PC-3 (cell line): ENCODE measurements around the gene RBMS3. TPM values are rescaled to one million over a fixed set of nuclear protein-coding genes. Genes with fewer than 3 reads are reported as not detected.

Source experiments
- ATAC-seq: fragments of 200-7000 bp; cut with Tn5 transposase; 2 replicates; pipeline ENCODE4 v1.9.1; 2020; ENCODE audit warnings: mild to moderate bottlenecking, moderate library complexity
- BruUV-seq: library from RNA; stranded (reverse); fragments of 400-500 nt; replicated peaks from 2 replicates; lab custom pipeline; 2021; lab: Mats Ljungman, UMichigan
- CTCF ChIA-PET: fragments of 300-600 bp; sonication (Branson Sonifier 250); formaldehyde crosslinking; loops from one replicate; lab custom pipeline; 2022; ENCODE audit warnings: antibody characterized with exemption; lab: Charles Lee
- POLR2A ChIA-PET: fragments of 300-600 bp; sonication (Branson Sonifier 250); formaldehyde crosslinking; loops from one replicate; lab custom pipeline; 2022; ENCODE audit warnings: antibody characterized with exemption; ENCODE audit not compliant: unreplicated experiment; lab: Charles Lee
- DNase-seq: peaks from one replicate; pipeline ENCODE4 v3.0.0-alpha.2; 2015
- H2AFZ ChIP-seq: fragments of 300-600 bp; sonication (generic); 2 replicates; pipeline ENCODE4 v1.6.0; 2016; ENCODE audit warnings: antibody characterized with exemption, low read length
- H3F3A ChIP-seq: fragments of 300-600 bp; sonication (generic); one replicate; pipeline ENCODE4 v1.6.0; 2017; ENCODE audit warnings: antibody characterized with exemption, low read length, control low read depth, mild to moderate bottlenecking; ENCODE audit not compliant: unreplicated experiment
- H3K27ac ChIP-seq: fragments of 300-600 bp; sonication (generic); 2 replicates; pipeline ENCODE4 v1.5.1; 2016; ENCODE audit warnings: mild to moderate bottlenecking, low read length
- H3K27me3 ChIP-seq: fragments of 300-600 bp; sonication (generic); 2 replicates; pipeline ENCODE4 v1.6.1; 2016; ENCODE audit warnings: low read length, mixed read lengths
- H3K36me3 ChIP-seq: fragments of 300-600 bp; sonication (generic); 2 replicates; pipeline ENCODE4 v1.6.1; 2016; ENCODE audit warnings: low read depth, mixed run types, low read length, mixed read lengths
- H3K4me1 ChIP-seq: fragments of 300-600 bp; sonication (generic); 2 replicates; pipeline ENCODE4 v1.5.1; 2016; ENCODE audit warnings: low read length; ENCODE audit not compliant: insufficient read depth
- H3K4me2 ChIP-seq: fragments of 300-600 bp; sonication (generic); 2 replicates; pipeline ENCODE4 v1.6.0; 2016; ENCODE audit warnings: low read length
- H3K4me3 ChIP-seq: fragments of 300-600 bp; sonication (generic); 2 replicates; pipeline ENCODE4 v1.5.1; 2016; ENCODE audit warnings: mild to moderate bottlenecking, low read length, mixed read lengths
- H3K79me2 ChIP-seq: fragments of 300-600 bp; sonication (generic); 2 replicates; pipeline ENCODE4 v1.6.1; 2017; ENCODE audit warnings: low read length, mixed read lengths
- H3K9ac ChIP-seq: fragments of 300-600 bp; sonication (generic); 2 replicates; pipeline ENCODE4 v1.6.0; 2016; ENCODE audit warnings: mild to moderate bottlenecking, low read length
- H3K9me2 ChIP-seq: fragments of 300-600 bp; sonication (generic); replicated peaks from 2 replicates; pipeline ENCODE4 v1.6.1; 2016; ENCODE audit warnings: mixed run types, low read length, mixed read lengths
- H3K9me3 ChIP-seq: fragments of 300-600 bp; sonication (generic); 2 replicates; pipeline ENCODE4 v1.6.1; 2016; ENCODE audit warnings: low read length, mixed read lengths
- H4K20me1 ChIP-seq: fragments of 300-600 bp; sonication (generic); 2 replicates; pipeline ENCODE4 v1.6.1; 2016; ENCODE audit warnings: low read length, mixed read lengths
- EZH2 ChIP-seq: fragments of 300-600 bp; sonication (generic); IDR thresholded peaks from one replicate; pipeline ENCODE4 v1.6.1; 2017; ENCODE audit warnings: antibody characterized with exemption, mild to moderate bottlenecking, low read length; ENCODE audit not compliant: unreplicated experiment
- EZH2phosphoT487 ChIP-seq: fragments of 300-600 bp; sonication (generic); IDR thresholded peaks from 2 replicates; pipeline ENCODE4 v1.6.1; 2018; ENCODE audit warnings: mild to moderate bottlenecking, antibody characterized with exemption, low read length, borderline replicate concordance
- intact Hi-C: fragments of 100-400 bp; cut with micrococcal nuclease; formaldehyde crosslinking; loops from 2 replicates; pipeline ENCODE4 v1.9.0; 2023
- total RNA-seq: library from RNA; depleted of rRNA; stranded (reverse); fragments of >200 nt; gene quantifications from 2 replicates; pipeline ENCODE4 v1.2.3, GENCODE V29; 2014
- TF ChIP-seq, protein P1 (sequence below): fragments of 300-600 bp; sonication (generic); conservative IDR thresholded peaks from 2 replicates; pipeline ENCODE4 v1.5.1; 2017; ENCODE audit warnings: antibody characterized with exemption, low read depth, mild to moderate bottlenecking, low read length

Gene RBMS3
- total RNA-seq, 1 experiment from 2014 or later, result 5.4 TPM

GRCh38 chr3:29899021-29899420 lies 618.1 kb downstream of the RBMS3 start:
- H3K36me3 ChIP-seq, result no peaks in the 10 kb centered on the region
- H3K4me2 ChIP-seq, result no peak overlapping the region
- no peaks in the 10 kb centered on the region for H4K20me1 ChIP-seq
- ATAC-seq (no peak), DNase-seq (no peak)
- no peak overlapping the region for H2AFZ ChIP-seq
- no peak overlapping the region for H3K9ac ChIP-seq
- intact Hi-C loops, result no loop called here
- no peaks in the 10 kb centered on the region; the same call in 1 of the 2 replicates for H3K9me2 ChIP-seq
- H3F3A ChIP-seq, result no peaks in the 10 kb centered on the region
- no TSS peak for BruUV-seq
- no peak overlapping the region for H3K27ac ChIP-seq
- no peaks in the 10 kb centered on the region for H3K4me1 ChIP-seq
- H3K27me3 ChIP-seq, result no peaks in the 10 kb centered on the region
- POLR2A ChIA-PET, result no interaction called here
- H3K9me3 ChIP-seq, result no peaks in the 10 kb centered on the region
- H3K79me2 ChIP-seq, result no peaks in the 10 kb centered on the region
- no peak overlapping the region for H3K4me3 ChIP-seq
- CTCF ChIA-PET, result no interaction called here
- TF ChIP-seq, protein P1, sequence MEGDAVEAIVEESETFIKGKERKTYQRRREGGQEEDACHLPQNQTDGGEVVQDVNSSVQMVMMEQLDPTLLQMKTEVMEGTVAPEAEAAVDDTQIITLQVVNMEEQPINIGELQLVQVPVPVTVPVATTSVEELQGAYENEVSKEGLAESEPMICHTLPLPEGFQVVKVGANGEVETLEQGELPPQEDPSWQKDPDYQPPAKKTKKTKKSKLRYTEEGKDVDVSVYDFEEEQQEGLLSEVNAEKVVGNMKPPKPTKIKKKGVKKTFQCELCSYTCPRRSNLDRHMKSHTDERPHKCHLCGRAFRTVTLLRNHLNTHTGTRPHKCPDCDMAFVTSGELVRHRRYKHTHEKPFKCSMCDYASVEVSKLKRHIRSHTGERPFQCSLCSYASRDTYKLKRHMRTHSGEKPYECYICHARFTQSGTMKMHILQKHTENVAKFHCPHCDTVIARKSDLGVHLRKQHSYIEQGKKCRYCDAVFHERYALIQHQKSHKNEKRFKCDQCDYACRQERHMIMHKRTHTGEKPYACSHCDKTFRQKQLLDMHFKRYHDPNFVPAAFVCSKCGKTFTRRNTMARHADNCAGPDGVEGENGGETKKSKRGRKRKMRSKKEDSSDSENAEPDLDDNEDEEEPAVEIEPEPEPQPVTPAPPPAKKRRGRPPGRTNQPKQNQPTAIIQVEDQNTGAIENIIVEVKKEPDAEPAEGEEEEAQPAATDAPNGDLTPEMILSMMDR, result no peak
- no peak for TF ChIP-seq EZH2phosphoT487
- TF ChIP-seq EZH2, result no peak

DNA sequence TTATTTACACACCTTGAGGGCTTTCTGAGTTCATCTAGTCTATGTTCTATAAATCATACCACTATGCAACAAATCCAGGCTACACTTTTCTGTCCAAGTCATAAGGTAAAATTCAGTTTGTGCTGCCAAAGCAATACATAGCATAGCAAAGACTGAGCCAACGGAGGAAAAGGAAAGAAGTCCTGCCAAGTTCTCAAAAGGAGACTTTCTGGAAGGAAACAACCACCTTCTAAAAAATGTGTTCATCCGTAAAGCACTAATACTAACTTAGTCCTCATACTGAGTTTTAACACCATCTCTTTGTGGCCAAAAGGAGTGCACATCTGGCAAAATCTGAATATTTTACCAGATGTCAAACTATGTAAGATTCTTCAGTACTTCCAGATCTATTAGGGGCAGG lies 620.2 kb downstream of the RBMS3 start:
- POLR2A ChIA-PET, result no interaction called here

GRCh38 chr3:29903600-29903999 lies 622.7 kb downstream of the RBMS3 start:
- Histone ChIP-seq H3K9ac (no peak overlapping the region), H3K4me2 (no peak overlapping the region), H3K9me3 (no peaks in the 10 kb centered on the region), H3K4me1 (no peaks in the 10 kb centered on the region), H3K27ac (no peak overlapping the region), H3K9me2 (no peaks in the 10 kb centered on the region), H3K36me3 (no peaks in the 10 kb centered on the region), H4K20me1 (no peaks in the 10 kb centered on the region), H3K79me2 (no peaks in the 10 kb centered on the region), H3F3A (no peaks in the 10 kb centered on the region), H3K27me3 (no peaks in the 10 kb centered on the region), H3K4me3 (no peak overlapping the region), H2AFZ (no peak overlapping the region)
- DNase-seq, result no peak
- POLR2A ChIA-PET, result no interaction called here
- TF ChIP-seq EZH2phosphoT487, result no peak
- TF ChIP-seq, protein P1, result no peak
- no peak for TF ChIP-seq EZH2
- intact Hi-C loops, result no loop called here
- ATAC-seq, result no peak
- no TSS peak for BruUV-seq
- CTCF ChIA-PET, result no interaction called here

More for the DNA sequence above, 620.2 kb downstream of the RBMS3 start:
- intact Hi-C loops, result no loop called here
- Histone ChIP-seq H3K4me3 (no peak overlapping the region), H2AFZ (no peak overlapping the region), H3F3A (no peaks in the 10 kb centered on the region), H3K36me3 (no peaks in the 10 kb centered on the region), H3K4me1 (no peaks in the 10 kb centered on the region), H4K20me1 (no peaks in the 10 kb centered on the region), H3K9me3 (no peaks in the 10 kb centered on the region), H3K4me2 (no peak overlapping the region), H3K27ac (no peak overlapping the region), H3K27me3 (no peaks in the 10 kb centered on the region), H3K9ac (no peak overlapping the region), H3K9me2 (no peaks in the 10 kb centered on the region), H3K79me2 (no peaks in the 10 kb centered on the region)
- DNase-seq (no peak), ATAC-seq (no peak)
- CTCF ChIA-PET, result no interaction called here
- TF ChIP-seq EZH2 (no peak), EZH2phosphoT487 (no peak)
- TF ChIP-seq, protein P1, result no peak
- BruUV-seq, result no TSS peak
